LNCAP (cell line): ENCODE measurements around the gene POLN.

Experiments
- CTCF ChIP-seq: fragments of 450-650 bp; IDR thresholded peaks from 2 replicates; pipeline ENCODE4 v1.5.1; 2017; ENCODE audit warnings: mild to moderate bottlenecking

Gene POLN

GRCh38 chr4:2272828-2273120 lies 30.9 kb upstream of the POLN start:
- TF ChIP-seq CTCF: no peak

GRCh38 chr4:2272026-2272827 lies 30.3 kb upstream of the POLN start:
- TF ChIP-seq CTCF: no peak

GRCh38 chr4:2271279-2272025 lies 29.5 kb upstream of the POLN start:
- TF ChIP-seq CTCF: no peak

- TF ChIP-seq CTCF: no peak
These were observed 28.6 kb upstream of the POLN start for GRCh38 chr4:2270341-2271165.

GRCh38 chr4:2269618-2270163 lies 27.8 kb upstream of the POLN start:
- TF ChIP-seq CTCF: no peak

- TF ChIP-seq CTCF: no peak
These were observed 27.2 kb upstream of the POLN start for GRCh38 chr4:2269206-2269531.

GRCh38 chr4:2268357-2269205 lies 26.7 kb upstream of the POLN start:
- TF ChIP-seq CTCF: no peak
